Activated naive CD4-positive, alpha-beta T cell (primary cell): Measurements from ENCODE around the gene TNRC18.
"Not testable (repeated sequence)": the region's sequence is repeated elsewhere in the genome, so short reads cannot be mapped to it uniquely, and the experiment has no call there.

Experiments used
- DNase-seq, 4 experiments: peaks; one replicate each; lab custom pipeline; 2025; lab: John Stamatoyannopoulos, UW

The TNRC18 gene

GRCh38 chr7:5349437-5350173 is 74.0 kb downstream of the TNRC18 start:
- no peak for DNase-seq

- no peak for DNase-seq
These were observed 74.6 kb downstream of the TNRC18 start for GRCh38 chr7:5349005-5349380.

GRCh38 chr7:5348134-5349004 is 75.3 kb downstream of the TNRC18 start:
- DNase-seq: no peak

GRCh38 chr7:5345671-5346070 is 78.0 kb downstream of the TNRC18 start:
- DNase-seq: no peak

GRCh38 chr7:5345171-5345570 is 78.5 kb downstream of the TNRC18 start:
- no peak for DNase-seq

GRCh38 chr7:5344342-5344741 is 79.3 kb downstream of the TNRC18 start:
- no peak for DNase-seq

GRCh38 chr7:5343884-5344283 is 79.8 kb downstream of the TNRC18 start:
- no peak for DNase-seq

- DNase-seq: no peak
These were observed 81.0 kb downstream of the TNRC18 start for GRCh38 chr7:5342631-5343030.

- DNase-seq: no peak
These were observed 83.7 kb downstream of the TNRC18 start for GRCh38 chr7:5339955-5340354.

- DNase-seq: no peak
These were observed 86.6 kb downstream of the TNRC18 start for GRCh38 chr7:5337047-5337446.

- no peak for DNase-seq
These were observed 89.0 kb downstream of the TNRC18 start for GRCh38 chr7:5334671-5335070.

- DNase-seq: no peak
These were observed 90.3 kb downstream of the TNRC18 start for GRCh38 chr7:5333121-5334045.

GRCh38 chr7:5332579-5332978 is 91.1 kb downstream of the TNRC18 start:
- DNase-seq: no peak

GRCh38 chr7:5330288-5330687 is 93.3 kb downstream of the TNRC18 start:
- no peak for DNase-seq

GRCh38 chr7:5324961-5325360 is 98.7 kb downstream of the TNRC18 start:
- no peak for DNase-seq

- not testable (repeated sequence) for DNase-seq
These were observed 99.5 kb downstream of the TNRC18 start for GRCh38 chr7:5323800-5324781.

- DNase-seq: no peak
These were observed 100.8 kb downstream of the TNRC18 start for GRCh38 chr7:5322621-5323410.

- no peak for DNase-seq
These were observed 102.7 kb downstream of the TNRC18 start for GRCh38 chr7:5320802-5321396.

- DNase-seq: no peak
These were observed 103.2 kb downstream of the TNRC18 start for GRCh38 chr7:5320391-5320790.

- DNase-seq: not testable (repeated sequence)
These were observed 105.0 kb downstream of the TNRC18 start for GRCh38 chr7:5318613-5319012.
